Measurements from ENCODE around the gene CEP85L.
"Not testable (repeated sequence)": the region's sequence is repeated elsewhere in the genome, so short reads cannot be mapped to it uniquely, and the experiment has no call there.

The CEP85L gene

GRCh38 chr6:118488631-118489030 is 162.8 kb downstream of the CEP85L start:
- DNase-seq = no peak

GRCh38 chr6:118485601-118486550 is 165.5 kb downstream of the CEP85L start:
- no peak for DNase-seq

- DNase-seq = no peak
Observed at GRCh38 chr6:118476551-118476950, 174.8 kb downstream of the CEP85L start.

- DNase-seq = no peak
Observed at GRCh38 chr6:118473266-118473665, 178.1 kb downstream of the CEP85L start.

- no peak for DNase-seq
Observed at GRCh38 chr6:118469468-118469867, 181.9 kb downstream of the CEP85L start.

GRCh38 chr6:118468682-118469465 is 182.5 kb downstream of the CEP85L start:
- peak; percentile 48 for DNase-seq

- no peak for DNase-seq
Observed at GRCh38 chr6:118467181-118467580, 184.2 kb downstream of the CEP85L start.

GRCh38 chr6:118464620-118465019 is 186.8 kb downstream of the CEP85L start:
- DNase-seq = no peak

GRCh38 chr6:118460958-118461470 is 190.4 kb downstream of the CEP85L start:
- DNase-seq = no peak

- no peak for DNase-seq
Observed at GRCh38 chr6:118456982-118457381, 194.4 kb downstream of the CEP85L start.

GRCh38 chr6:118451839-118452238 is 199.6 kb downstream of the CEP85L start:
- DNase-seq = no peak

- no peak for DNase-seq
Observed at GRCh38 chr6:118444796-118445195, 206.6 kb downstream of the CEP85L start.

- no peak for DNase-seq
Observed at GRCh38 chr6:118436482-118436881, 214.9 kb downstream of the CEP85L start.

GRCh38 chr6:118434147-118434546 is 217.2 kb downstream of the CEP85L start:
- not testable (repeated sequence) for DNase-seq

GRCh38 chr6:118421312-118421711 is 230.1 kb downstream of the CEP85L start:
- not testable (repeated sequence) for DNase-seq

GRCh38 chr6:118419448-118420394 is 231.7 kb downstream of the CEP85L start:
- DNase-seq = no peak
